Urinary bladder (tissue), 4 donors: ENCODE data around the gene NMRK2. TPM values are rescaled to one million over a fixed set of nuclear protein-coding genes. Genes with fewer than 3 reads are reported as not detected.
A peak's percentile ranks its signal among the peaks of the same experiment; 100 is the strongest.
"Not testable (repeated sequence)": the region's sequence is repeated elsewhere in the genome, so short reads cannot be mapped to it uniquely, and the experiment has no call there.

Experiments
- DNase-seq: peaks from one replicate; pipeline ENCODE4 v3.0.0-alpha.2; 2015; ENCODE audit errors: extremely low spot score
- H3K27ac ChIP-seq: one replicate; pipeline ENCODE4 v1.5.1; 2013; ENCODE audit warnings: low read depth, mild to moderate bottlenecking, moderate library complexity
- H3K36me3 ChIP-seq: one replicate; pipeline ENCODE4 v1.6.1; 2013; ENCODE audit warnings: mild to moderate bottlenecking, moderate library complexity; ENCODE audit not compliant: insufficient read depth
- H3K4me1 ChIP-seq: one replicate; pipeline ENCODE4 v1.6.1; 2013; ENCODE audit warnings: mild to moderate bottlenecking, moderate library complexity; ENCODE audit not compliant: insufficient read depth
- H3K4me3 ChIP-seq: one replicate; pipeline ENCODE4 v1.5.1; 2013; ENCODE audit warnings: low read depth, low read length
- WGBS: extraction: QIAGEN DNeasy Blood & Tissue Kit; methylation state at CpG from one replicate; pipeline ENCODE4 v1.1.7; 2013; 5-methylcytosine and 5-hydroxymethylcytosine counted together
- polyA plus RNA-seq: library from polyadenylated mRNA; stranded (reverse); fragments of 200-250 nt; gene quantifications from one replicate; pipeline ENCODE4 v1.2.3, GENCODE V29; 2013
- total RNA-seq: library from RNA; depleted of rRNA; stranded (reverse); fragments of >200 nt; gene quantifications from one replicate; pipeline ENCODE4 v1.2.3, GENCODE V29; 2014
- donor health status: healthy with polysubstance abuse.
- donor health status: healthy.

The NMRK2 gene
- total and polyA plus RNA-seq, 2 donors: 0.67 to 1.3 TPM

- DNase-seq: no peak
- Histone ChIP-seq H3K27ac (no peak overlapping the region), H3K36me3 (peaks cover 10% of the 10 kb centered on the region), H3K4me1 (no peaks in the 10 kb centered on the region), H3K4me3 (no peak overlapping the region)
- WGBS: 86% methylated on average over 60 of the region's 60 CpGs
These were observed 31.7 kb downstream of the NMRK2 start for GRCh38 chr19:3964256-3965194.

- H3K27ac ChIP-seq: no peak overlapping the region
- no peak for DNase-seq
- 76% methylated on average over 30 of the region's 30 CpGs for WGBS
- no peaks in the 10 kb centered on the region for H3K4me1 ChIP-seq
- peaks cover 7% of the 10 kb centered on the region for H3K36me3 ChIP-seq
- no peak overlapping the region for H3K4me3 ChIP-seq
These were observed 33.5 kb downstream of the NMRK2 start for GRCh38 chr19:3966051-3967017.

GRCh38 chr19:3967983-3968382, 35.1 kb downstream of the NMRK2 start:
- not testable (repeated sequence) for H3K4me3 ChIP-seq, DNase-seq, H3K36me3 ChIP-seq, H3K4me1 ChIP-seq
- peak overlapping the region; percentile 49 for H3K27ac ChIP-seq
- 73% methylated on average over 12 of the region's 12 CpGs for WGBS

GRCh38 chr19:3968556-3969434, 35.9 kb downstream of the NMRK2 start:
- WGBS: 15% methylated on average over 9 of the region's 9 CpGs
- DNase-seq: peak; percentile 87
- H3K4me3 ChIP-seq: no peak overlapping the region
- H3K4me1 ChIP-seq: no peaks in the 10 kb centered on the region
- peak overlapping the region; percentile 94 for H3K27ac ChIP-seq
- no peaks in the 10 kb centered on the region for H3K36me3 ChIP-seq

- DNase-seq: no peak
- peak overlapping the region; percentile 94 for H3K27ac ChIP-seq
- peak overlapping the region; percentile 78 for H3K4me3 ChIP-seq
- WGBS: 11% methylated on average over 23 of the region's 23 CpGs
- no peaks in the 10 kb centered on the region for H3K36me3 ChIP-seq
- H3K4me1 ChIP-seq: no peaks in the 10 kb centered on the region
These were observed 36.8 kb downstream of the NMRK2 start for GRCh38 chr19:3969435-3970312.

GRCh38 chr19:3970313-3970807, 37.5 kb downstream of the NMRK2 start:
- DNase-seq: no peak
- WGBS: under 1% methylated on average over 22 of the region's 22 CpGs
- Histone ChIP-seq H3K4me3 (peak overlapping the region; percentile 78), H3K4me1 (no peaks in the 10 kb centered on the region), H3K27ac (peak overlapping the region; percentile 94), H3K36me3 (no peaks in the 10 kb centered on the region)

- Histone ChIP-seq H3K4me1 (no peaks in the 10 kb centered on the region), H3K4me3 (peak within 1 kb of the TSS; percentile 78), H3K27ac (peak within 1 kb of the TSS; percentile 94), H3K36me3 (peaks cover 3% of the 10 kb centered on the region)
- under 1% methylated on average over 73 of the region's 73 CpGs for WGBS
- DNase-seq: peak; percentile 96
These were observed 38.1 kb downstream of the NMRK2 start, which contains the start of gene DAPK3 for GRCh38 chr19:3970808-3971598. DAPK3 (minus strand) TSS chr19:3971099; CDS start chr19:3969735, 1,364 bp downstream.

GRCh38 chr19:3975144-3975543, 42.3 kb downstream of the NMRK2 start:
- Histone ChIP-seq H3K27ac (no peak overlapping the region), H3K4me3 (no peak overlapping the region), H3K36me3 (peaks cover 21% of the 10 kb centered on the region), H3K4me1 (no peaks in the 10 kb centered on the region)
- 82% methylated on average over 8 of the region's 8 CpGs for WGBS
- DNase-seq: no peak

GRCh38 chr19:3975637-3976087, 42.8 kb downstream of the NMRK2 start:
- Histone ChIP-seq H3K27ac (no peak overlapping the region), H3K36me3 (peaks cover 26% of the 10 kb centered on the region), H3K4me3 (no peak overlapping the region), H3K4me1 (no peaks in the 10 kb centered on the region)
- WGBS: 81% methylated on average over 14 of the region's 14 CpGs
- DNase-seq: no peak

GRCh38 chr19:3976495-3977241, 43.8 kb downstream of the NMRK2 start:
- WGBS: 88% methylated on average over 29 of the region's 29 CpGs
- no peak overlapping the region for H3K4me3 ChIP-seq
- H3K4me1 ChIP-seq: no peaks in the 10 kb centered on the region
- H3K27ac ChIP-seq: peak overlapping the region; percentile 43
- peaks cover 35% of the 10 kb centered on the region for H3K36me3 ChIP-seq
- DNase-seq: no peak
